ENCODE results near the gene ZNF750.

Gene ZNF750

GRCh38 chr17:82860606-82861392 is 21.0 kb upstream of the ZNF750 start:
- in situ Hi-C loops (cut with MboI; ENCODE audit: low sequenced_read_pairs), result no loop called here

DNA sequence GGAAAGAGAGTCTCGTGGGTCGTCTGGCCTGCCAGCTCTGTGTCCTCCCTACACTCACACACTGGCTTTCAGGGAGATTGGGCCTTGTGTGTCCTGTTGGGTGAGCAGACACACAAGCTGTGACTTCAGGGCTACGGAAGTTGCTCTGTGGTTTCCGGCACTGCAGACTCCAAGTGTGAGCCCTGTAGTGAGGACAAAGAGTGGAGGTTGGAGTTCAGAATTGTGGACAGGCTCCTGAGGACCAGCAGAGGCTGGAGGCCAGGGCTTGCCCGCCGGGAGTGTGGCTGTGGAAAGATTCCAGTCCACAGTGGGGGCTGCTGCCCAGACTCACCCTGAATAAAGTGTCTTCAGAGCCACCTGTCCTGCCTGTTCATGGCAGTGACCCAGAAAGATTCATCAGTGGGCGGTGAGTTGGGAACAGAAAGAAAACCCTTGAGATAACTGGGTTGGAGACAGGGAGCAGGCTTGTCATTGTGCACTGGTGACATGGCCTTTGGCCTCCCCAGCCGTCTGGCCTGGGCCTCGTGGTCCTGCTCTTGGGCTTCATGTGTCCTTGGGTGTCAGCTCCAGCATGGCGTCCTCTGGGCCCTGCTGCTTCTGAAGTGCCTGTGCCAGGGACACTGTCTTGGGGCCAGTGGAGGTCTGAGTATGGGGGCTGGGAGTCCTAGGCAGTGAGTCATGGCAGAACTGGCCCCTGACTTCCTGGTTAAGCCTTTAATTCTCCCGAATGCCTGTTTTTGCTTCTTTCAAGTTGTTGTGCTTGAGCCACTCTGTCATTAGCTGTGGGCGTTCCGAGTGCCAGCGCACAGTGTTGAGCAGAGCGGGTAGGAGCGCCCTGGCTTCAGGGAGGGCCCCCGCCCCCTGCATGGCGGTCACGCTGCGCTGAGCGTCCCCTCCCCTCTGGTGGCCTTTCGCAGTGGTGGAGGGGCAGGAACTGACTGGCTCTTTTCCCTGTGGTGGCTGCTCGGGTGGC is 19.9 kb upstream of the ZNF750 start:
- in situ Hi-C loops (cut with MboI; ENCODE audit: low sequenced_read_pairs), result no loop called here

- in situ Hi-C loops (cut with MboI; ENCODE audit: low sequenced_read_pairs), result no loop called here
Measured at GRCh38 chr17:82858376-82859126, 18.7 kb upstream of the ZNF750 start.

GRCh38 chr17:82856361-82856760 is 16.5 kb upstream of the ZNF750 start:
- in situ Hi-C loops (cut with MboI; ENCODE audit: low sequenced_read_pairs), result no loop called here

DNA sequence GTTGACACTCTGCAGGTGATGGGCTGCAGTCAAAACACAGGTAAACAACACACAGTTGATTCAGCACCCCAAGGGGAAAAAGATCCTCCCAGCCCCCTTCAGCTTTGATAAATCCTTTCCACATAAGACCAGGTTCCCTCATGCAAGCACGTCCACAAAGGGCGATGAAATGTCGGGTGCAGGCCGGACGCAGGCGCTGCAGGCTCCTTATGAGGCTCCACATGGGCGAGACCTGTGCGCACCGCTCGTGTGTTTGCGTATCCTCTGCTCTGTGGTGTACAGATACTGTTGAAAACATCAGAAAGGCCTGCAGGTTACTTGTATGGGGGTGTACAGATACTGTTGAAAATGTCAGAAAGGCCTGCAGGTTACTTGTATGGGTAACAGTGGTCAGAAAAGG is 14.4 kb upstream of the ZNF750 start:
- in situ Hi-C loops (cut with MboI; ENCODE audit: low sequenced_read_pairs), result no loop called here

DNA sequence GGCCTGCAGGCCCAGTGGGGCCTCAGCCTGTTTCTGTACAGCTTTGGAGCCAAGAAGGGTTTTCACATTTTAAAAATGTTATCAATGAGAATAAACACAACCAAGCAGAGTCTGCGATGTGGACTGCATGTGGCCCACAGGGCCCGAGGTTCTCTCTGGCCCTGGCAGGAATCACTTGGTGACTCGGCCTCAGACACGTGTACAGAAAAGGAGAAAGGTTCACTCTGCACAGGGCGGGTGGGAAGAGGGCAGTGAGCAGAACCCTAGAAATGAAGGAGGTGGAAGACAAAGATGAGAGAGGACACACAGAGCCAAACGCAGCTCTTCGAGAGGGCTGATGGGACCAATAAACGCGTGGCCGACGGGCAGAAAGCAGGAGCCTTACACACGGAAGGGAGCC is 11.6 kb upstream of the ZNF750 start:
- in situ Hi-C loops (cut with MboI; ENCODE audit: low sequenced_read_pairs), result no loop called here

DNA sequence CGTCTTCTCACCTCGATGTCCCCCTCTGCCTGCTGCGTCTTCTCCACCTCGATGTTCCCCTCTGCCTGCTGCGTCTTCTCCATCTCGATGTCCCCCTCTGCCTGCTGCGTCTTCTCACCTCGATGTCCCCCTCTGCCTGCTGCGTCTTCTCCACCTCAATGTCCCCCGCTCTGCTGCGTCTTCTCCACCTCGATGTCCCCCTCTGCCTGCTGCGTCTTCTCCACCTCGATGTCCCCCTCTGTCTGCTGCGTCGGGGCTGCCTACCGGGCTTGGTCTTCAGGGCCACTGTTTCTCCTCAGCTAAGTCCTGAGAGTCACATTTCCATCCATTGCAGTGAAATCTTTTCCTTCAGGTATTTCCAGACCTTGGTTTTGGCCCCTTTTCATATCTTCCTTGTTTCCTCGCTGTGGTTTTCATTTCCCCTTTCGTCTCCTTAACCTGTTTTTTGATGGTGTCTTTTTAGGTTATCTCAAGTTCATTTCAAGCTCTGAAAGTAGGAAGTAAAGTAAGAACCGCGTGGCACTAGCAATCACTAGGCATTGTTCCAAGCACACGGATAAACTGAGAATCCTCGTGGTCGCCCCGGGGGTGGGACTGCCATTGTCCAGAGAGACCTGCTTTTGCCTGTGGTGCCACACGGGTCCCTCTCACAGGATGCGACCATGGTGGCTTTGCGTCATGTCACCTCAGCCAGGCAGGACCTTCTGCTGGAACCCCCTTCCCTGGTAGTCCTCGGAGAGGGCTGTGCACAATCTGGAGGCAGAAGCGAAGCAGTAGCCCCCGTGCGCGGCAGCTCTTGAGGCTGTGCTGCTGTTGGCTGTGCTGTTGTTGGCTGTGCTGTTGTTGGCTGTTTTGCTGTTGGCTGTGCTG is 9.5 kb upstream of the ZNF750 start:
- in situ Hi-C loops (cut with MboI; ENCODE audit: low sequenced_read_pairs), result no loop called here

GRCh38 chr17:82848022-82848592 is 8.3 kb upstream of the ZNF750 start:
- in situ Hi-C loops (cut with MboI; ENCODE audit: low sequenced_read_pairs), result no loop called here

DNA sequence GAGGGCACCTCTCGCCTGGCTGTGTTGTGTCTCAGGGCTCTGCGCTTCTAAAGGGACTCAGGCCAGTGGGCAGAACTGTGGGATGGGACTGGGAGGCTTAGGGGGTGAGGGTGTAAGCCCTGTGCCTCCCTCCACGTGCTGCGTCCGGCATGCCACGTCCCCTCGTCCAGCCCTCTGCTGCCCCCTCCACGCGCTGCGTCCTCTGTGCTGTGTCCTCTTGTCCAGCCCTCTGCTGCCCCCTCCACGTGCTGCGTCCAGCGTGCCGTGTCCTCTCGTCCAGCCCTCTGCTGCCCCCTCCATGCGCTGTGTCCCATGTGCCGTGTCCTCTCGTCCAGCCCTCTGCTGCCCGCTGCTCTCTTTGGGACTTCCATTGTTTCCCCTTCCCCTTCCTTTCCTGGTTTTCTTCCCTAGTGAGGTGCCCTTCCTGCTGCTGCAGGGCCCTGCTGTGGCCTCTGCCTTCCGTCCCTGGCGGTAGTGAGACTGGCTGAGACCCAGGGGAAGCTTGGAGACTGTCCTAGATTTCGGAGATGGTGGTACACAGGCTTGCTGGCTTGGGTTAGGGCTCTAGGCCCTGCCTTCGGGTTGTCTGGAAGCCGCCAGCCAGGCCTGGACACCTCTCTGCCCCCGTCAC is 6.4 kb upstream of the ZNF750 start:
- in situ Hi-C loops (cut with MboI; ENCODE audit: low sequenced_read_pairs), result no loop called here

- in situ Hi-C loops (cut with MboI; ENCODE audit: low sequenced_read_pairs), result no loop called here
Measured at GRCh38 chr17:82845163-82845807, 5.5 kb upstream of the ZNF750 start.

DNA sequence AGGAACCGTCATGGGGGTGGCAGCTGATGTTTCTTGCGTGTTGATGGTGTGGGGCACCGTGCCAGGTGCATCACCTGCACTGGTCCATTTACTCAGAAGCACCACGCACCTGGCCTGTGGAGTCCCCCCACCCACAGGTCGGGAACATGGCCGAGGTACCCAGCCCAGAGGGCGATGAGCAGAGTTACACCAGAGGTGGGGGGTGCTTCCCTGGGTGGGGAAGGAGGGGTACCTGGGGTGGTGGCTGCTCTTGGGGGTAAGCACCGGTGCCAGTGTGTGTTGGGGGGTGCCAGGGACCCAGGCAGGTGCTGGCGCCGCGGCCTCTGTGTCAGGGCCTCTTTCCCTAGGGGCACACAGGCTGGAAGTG is 5.0 kb upstream of the ZNF750 start:
- in situ Hi-C loops (cut with MboI; ENCODE audit: low sequenced_read_pairs), result no loop called here

DNA sequence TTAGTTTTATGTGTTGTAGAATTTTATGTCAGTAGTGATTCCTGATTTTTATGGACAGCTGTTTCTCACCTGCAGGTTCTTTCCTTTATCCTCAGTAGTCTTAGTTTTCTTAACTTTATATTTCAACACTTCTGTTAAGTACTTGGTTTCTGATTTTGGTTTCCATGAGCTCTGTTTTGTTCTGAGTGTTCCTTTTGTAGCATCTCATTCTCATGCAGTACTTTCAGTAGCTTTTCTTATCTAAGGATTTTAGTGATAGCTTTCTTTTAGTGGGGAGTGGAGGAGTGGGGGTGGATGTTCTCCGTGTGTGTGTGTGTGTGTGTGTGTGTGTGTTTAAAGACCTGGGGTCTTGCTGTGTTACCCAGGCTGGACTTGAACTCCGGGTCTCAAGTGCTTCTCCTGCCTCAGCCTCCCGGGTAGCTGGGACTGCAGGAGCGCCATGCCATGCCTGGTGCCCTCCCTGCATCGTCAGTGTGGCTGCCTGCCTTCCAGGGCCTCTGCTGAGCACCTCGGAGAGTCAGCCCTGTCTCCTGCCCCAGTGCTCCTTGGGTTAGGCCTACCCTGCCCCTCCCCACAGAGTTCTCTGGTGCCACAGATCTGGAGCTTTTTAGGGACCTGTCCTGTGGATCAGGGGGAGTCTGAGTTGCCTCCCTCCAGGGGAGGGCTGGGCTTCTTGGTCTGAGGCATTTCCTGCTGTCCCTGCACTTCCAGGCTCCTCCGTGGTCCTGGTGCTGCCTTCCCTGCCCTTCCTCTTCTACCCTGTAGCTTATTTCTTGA is 4.3 kb upstream of the ZNF750 start:
- in situ Hi-C loops (cut with MboI; ENCODE audit: low sequenced_read_pairs), result no loop called here

GRCh38 chr17:82841921-82842596 is 2.2 kb upstream of the ZNF750 start:
- in situ Hi-C loops (cut with MboI; ENCODE audit: low sequenced_read_pairs), result no loop called here

GRCh38 chr17:82840431-82840831 is 609 bp upstream of the ZNF750 start:
- in situ Hi-C loops (cut with MboI; ENCODE audit: low sequenced_read_pairs), result no loop called here

GRCh38 chr17:82838386-82839063 is 1.3 kb downstream of the ZNF750 start:
- in situ Hi-C loops (cut with MboI; ENCODE audit: low sequenced_read_pairs), result no loop called here

DNA sequence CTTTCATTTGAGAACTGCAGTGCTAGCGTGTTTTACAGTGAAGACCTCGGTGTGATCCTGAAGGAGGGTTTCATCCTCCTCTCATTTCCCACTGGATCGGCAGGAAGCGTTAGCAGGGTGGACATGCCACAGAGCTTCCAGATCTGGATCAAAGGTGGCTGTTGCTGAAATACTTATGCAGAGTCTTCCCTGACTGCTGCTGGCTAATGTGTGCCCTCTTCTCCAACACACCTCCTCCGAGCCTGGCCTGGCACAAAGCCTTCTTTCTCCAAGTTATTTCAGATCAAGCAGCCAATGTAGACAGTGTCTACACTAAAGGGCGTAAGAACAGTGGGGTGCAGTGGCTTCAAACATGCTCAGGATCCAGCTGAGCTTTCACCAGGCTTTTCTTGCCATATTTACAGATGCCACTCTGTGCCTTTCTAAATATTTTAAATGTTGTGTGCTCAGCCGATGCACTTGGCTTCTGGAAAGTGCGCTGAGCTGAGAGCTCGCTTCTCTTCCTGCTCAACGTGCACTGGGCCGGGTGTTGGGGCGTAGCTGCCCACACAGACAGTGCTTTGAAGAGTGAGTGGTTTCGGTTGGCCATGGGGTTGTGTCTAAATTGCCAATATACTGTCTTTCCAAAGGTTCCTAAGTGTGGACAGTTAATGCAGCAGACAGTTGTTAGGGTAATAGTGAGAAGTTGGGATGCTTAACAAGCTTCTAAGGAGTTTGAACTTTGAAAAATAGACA is 2.1 kb downstream of the ZNF750 start:
- in situ Hi-C loops (cut with MboI; ENCODE audit: low sequenced_read_pairs), result no loop called here
